ENCODE measurements around the gene CFAP47. TPM values are rescaled to one million over a fixed set of nuclear protein-coding genes. Genes with fewer than 3 reads are reported as not detected.
"Not testable (repeated sequence)": the region's sequence is repeated elsewhere in the genome, so short reads cannot be mapped to it uniquely, and the experiment has no call there.

CFAP47 gene
- total RNA-seq, 1 donor from 2014 or later = 0.17 TPM

DNA sequence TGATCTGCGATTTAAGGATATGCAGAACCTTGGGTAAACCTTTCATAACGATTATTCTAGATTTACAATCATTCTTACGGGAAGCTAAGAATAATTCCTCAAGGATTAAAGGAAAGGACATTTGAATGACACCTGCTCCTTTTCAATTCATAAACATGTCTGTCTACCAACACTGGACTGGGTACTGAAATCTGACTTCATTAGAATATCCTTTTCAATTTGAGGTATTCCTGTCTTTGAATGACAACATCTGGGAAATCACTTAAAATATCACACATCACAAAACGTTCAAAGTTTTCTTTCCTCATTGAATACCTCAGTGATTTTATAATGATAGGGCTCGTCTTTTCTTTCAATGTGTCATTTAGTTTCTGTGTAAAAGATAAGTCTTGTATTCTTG, 87.7 kb downstream of the CFAP47 start:
- no peaks in the 10 kb centered on the region for H3K9me3 Mint-ChIP-seq (ENCODE audit: unreplicated experiment)
- no peaks in the 10 kb centered on the region for H3K27me3 Mint-ChIP-seq (ENCODE audit: unreplicated experiment)
- no peaks in the 10 kb centered on the region for H3K4me1 Mint-ChIP-seq (ENCODE audit: low read depth, unreplicated experiment)
- no peak overlapping the region for H3K27ac Mint-ChIP-seq (ENCODE audit: unreplicated experiment)
- H3K36me3 Mint-ChIP-seq (ENCODE audit: unreplicated experiment) = no peaks in the 10 kb centered on the region
- DNase-seq = no peak
- TF ChIP-seq, protein P1, sequence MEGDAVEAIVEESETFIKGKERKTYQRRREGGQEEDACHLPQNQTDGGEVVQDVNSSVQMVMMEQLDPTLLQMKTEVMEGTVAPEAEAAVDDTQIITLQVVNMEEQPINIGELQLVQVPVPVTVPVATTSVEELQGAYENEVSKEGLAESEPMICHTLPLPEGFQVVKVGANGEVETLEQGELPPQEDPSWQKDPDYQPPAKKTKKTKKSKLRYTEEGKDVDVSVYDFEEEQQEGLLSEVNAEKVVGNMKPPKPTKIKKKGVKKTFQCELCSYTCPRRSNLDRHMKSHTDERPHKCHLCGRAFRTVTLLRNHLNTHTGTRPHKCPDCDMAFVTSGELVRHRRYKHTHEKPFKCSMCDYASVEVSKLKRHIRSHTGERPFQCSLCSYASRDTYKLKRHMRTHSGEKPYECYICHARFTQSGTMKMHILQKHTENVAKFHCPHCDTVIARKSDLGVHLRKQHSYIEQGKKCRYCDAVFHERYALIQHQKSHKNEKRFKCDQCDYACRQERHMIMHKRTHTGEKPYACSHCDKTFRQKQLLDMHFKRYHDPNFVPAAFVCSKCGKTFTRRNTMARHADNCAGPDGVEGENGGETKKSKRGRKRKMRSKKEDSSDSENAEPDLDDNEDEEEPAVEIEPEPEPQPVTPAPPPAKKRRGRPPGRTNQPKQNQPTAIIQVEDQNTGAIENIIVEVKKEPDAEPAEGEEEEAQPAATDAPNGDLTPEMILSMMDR (IDR thresholded peaks at IDR 0.05; ENCODE audit: partially characterized antibody, unreplicated experiment) = no peak
- no peak overlapping the region for H3K4me3 Mint-ChIP-seq (ENCODE audit: unreplicated experiment)

DNA sequence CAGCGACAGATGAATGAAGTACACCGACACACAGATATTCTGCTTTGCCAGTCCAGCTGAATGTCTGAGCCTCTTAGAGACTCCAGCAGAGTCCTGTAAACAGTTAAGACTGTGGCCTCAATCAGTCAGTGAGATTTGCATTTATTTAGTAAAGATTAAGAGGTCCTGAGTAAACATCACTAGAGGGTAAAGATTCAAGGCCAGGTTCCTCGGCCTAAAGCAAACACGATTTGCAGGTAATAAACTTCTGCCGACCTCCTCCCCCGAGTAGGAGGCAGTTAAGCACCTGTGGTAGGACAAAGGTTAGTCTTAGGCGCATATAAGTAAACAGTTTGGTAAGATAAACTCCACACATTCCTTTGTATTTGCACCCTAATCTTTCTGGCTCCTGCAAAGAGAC, 99.6 kb downstream of the CFAP47 start:
- Mint-ChIP-seq H3K9me3 (ENCODE audit: unreplicated experiment) (no peaks in the 10 kb centered on the region), H3K4me1 (ENCODE audit: low read depth, unreplicated experiment) (no peaks in the 10 kb centered on the region), H3K27ac (ENCODE audit: unreplicated experiment) (no peak overlapping the region), H3K36me3 (ENCODE audit: unreplicated experiment) (no peaks in the 10 kb centered on the region), H3K4me3 (ENCODE audit: unreplicated experiment) (no peak overlapping the region), H3K27me3 (ENCODE audit: unreplicated experiment) (peaks cover 1% of the 10 kb centered on the region)
- DNase-seq = no peak
- TF ChIP-seq, protein P1 (IDR thresholded peaks at IDR 0.05; ENCODE audit: partially characterized antibody, unreplicated experiment) = no peak

DNA sequence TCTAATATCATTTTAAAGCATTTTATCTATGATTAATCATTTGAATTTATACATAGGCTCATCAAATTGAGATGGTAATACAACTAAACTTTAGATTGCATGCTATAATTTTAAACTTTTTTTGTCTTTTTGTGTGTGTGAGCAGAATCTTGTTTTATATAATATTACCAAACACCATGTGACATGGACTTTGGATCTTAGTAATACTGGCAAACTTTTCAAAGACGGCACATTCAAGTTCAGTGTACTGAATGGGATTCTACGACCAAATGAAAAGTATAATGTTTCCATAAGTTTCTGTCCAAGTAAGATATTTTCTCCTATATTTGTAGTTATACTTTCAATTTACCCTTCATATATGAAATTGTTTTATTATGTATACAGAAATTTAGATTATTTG, 116.0 kb downstream of the CFAP47 start:
- Mint-ChIP-seq H3K9me3 (ENCODE audit: unreplicated experiment) (no peaks in the 10 kb centered on the region), H3K27ac (ENCODE audit: unreplicated experiment) (no peak overlapping the region), H3K4me3 (ENCODE audit: unreplicated experiment) (no peak overlapping the region)

DNA sequence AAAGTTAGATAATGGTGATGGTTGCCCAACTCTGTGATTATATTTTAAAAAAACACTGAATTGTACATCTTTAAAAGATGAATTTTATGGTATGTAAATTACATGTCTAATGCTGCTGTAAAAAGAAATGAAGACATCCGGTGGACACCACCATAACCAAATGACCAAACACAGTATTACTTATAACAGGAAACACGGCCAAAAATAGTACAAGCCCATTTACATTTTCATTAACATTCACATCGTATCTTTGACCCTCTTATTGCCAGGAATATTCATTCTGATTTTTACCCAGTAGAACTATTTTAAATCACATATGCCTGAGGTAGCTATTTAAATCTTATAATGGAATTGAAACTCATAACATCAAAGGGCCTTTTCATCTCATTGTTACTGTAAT, 143.2 kb downstream of the CFAP47 start:
- TF ChIP-seq, protein P1 (IDR thresholded peaks at IDR 0.05; ENCODE audit: partially characterized antibody, unreplicated experiment) = no peak
- no peaks in the 10 kb centered on the region for H3K4me1 Mint-ChIP-seq (ENCODE audit: low read depth, unreplicated experiment)
- H3K36me3 Mint-ChIP-seq (ENCODE audit: unreplicated experiment) = no peaks in the 10 kb centered on the region
- H3K4me3 Mint-ChIP-seq (ENCODE audit: unreplicated experiment) = no peak overlapping the region
- no peak overlapping the region for H3K27ac Mint-ChIP-seq (ENCODE audit: unreplicated experiment)
- no peaks in the 10 kb centered on the region for H3K27me3 Mint-ChIP-seq (ENCODE audit: unreplicated experiment)
- no peaks in the 10 kb centered on the region for H3K9me3 Mint-ChIP-seq (ENCODE audit: unreplicated experiment)
- no peak for DNase-seq

More for the DNA sequence above, 116.0 kb downstream of the CFAP47 start:
- H3K36me3 Mint-ChIP-seq (ENCODE audit: unreplicated experiment) = no peaks in the 10 kb centered on the region
- no peaks in the 10 kb centered on the region for H3K4me1 Mint-ChIP-seq (ENCODE audit: low read depth, unreplicated experiment)
- no peak for DNase-seq
- no peaks in the 10 kb centered on the region for H3K27me3 Mint-ChIP-seq (ENCODE audit: unreplicated experiment)
- TF ChIP-seq, protein P1 (IDR thresholded peaks at IDR 0.05; ENCODE audit: partially characterized antibody, unreplicated experiment) = no peak

DNA sequence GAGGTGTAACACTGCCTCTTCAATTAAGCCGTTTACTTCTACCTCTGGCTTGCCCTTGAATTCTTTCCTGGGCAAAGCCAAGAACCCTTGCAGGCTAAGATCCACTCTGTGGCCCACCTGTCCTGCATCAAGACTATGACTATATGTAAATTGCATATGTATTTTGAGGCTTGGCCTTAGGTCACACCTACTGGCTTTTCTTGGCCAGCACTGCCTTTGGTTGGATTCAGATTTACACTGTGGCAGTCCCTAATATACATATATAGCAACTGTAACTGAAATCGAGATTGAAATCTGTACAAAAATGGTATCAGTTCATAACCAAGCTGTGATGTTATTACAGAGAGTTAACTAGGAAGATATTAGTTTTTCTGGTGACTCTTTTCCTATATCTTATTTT, 151.5 kb downstream of the CFAP47 start:
- DNase-seq = no peak
- no peaks in the 10 kb centered on the region for H3K4me1 Mint-ChIP-seq (ENCODE audit: low read depth, unreplicated experiment)
- no peaks in the 10 kb centered on the region for H3K9me3 Mint-ChIP-seq (ENCODE audit: unreplicated experiment)
- H3K27me3 Mint-ChIP-seq (ENCODE audit: unreplicated experiment) = no peaks in the 10 kb centered on the region
- no peaks in the 10 kb centered on the region for H3K36me3 Mint-ChIP-seq (ENCODE audit: unreplicated experiment)
- no peak overlapping the region for H3K27ac Mint-ChIP-seq (ENCODE audit: unreplicated experiment)
- TF ChIP-seq, protein P1 (IDR thresholded peaks at IDR 0.05; ENCODE audit: partially characterized antibody, unreplicated experiment) = no peak
- no peak overlapping the region for H3K4me3 Mint-ChIP-seq (ENCODE audit: unreplicated experiment)

DNA sequence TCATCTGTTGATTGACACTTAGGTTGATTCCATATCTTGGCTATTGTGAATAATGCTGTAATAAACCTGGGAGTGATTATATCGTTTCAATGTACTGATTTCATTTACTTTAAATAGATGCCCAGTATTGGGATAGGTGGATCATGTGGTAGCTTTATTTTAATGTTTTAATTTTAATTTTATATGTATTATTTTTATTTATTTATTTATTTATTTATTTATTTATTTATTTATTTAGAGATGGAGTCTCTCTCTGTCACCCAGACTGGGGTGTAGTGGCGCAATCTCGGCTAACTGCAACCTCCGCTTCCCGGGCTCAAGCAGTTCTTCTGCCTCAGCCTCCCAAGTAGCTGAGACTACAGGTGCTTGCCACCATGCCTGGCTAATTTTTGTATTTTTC, 155.5 kb downstream of the CFAP47 start:
- not testable (repeated sequence) for H3K27ac Mint-ChIP-seq (ENCODE audit: unreplicated experiment); H3K4me1 Mint-ChIP-seq (ENCODE audit: low read depth, unreplicated experiment); H3K36me3 Mint-ChIP-seq (ENCODE audit: unreplicated experiment); DNase-seq; H3K27me3 Mint-ChIP-seq (ENCODE audit: unreplicated experiment); H3K4me3 Mint-ChIP-seq (ENCODE audit: unreplicated experiment); H3K9me3 Mint-ChIP-seq (ENCODE audit: unreplicated experiment)
